ENCODE data around the gene PEX14.

DNA sequence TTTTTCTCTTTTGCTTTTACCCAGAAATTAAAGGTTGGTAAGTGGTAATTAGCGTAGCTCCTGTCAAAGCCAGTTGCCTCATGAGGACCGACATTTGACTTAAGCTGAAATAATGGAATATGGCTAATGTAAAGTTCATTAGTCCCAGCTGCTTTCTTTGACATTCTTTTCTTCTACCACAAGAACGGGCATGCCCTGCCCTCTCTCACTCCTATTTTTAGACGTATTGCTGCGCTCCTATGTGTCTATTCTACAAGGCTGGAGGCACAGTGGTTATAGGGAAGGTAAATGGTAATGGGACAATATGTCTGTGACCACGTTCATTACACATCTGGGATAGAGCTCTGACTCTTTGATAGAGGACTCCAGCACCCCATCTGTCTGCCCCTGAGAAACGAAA, 18.1 kb upstream of the PEX14 start:
- TF ChIP-seq CTCF (IDR thresholded peaks at IDR 0.05) (no peak), POLR2A (IDR thresholded peaks at IDR 0.05) (no peak)

Data from heart left ventricle (tissue), 13 donors.